HG03575 (cell line): ENCODE results near the gene STAC2.

ENCODE experiments used
- ATAC-seq: cut with Tn5 transposase; IDR thresholded peaks from one replicate; pipeline ENCODE4 v1.9.1; 2021; ENCODE audit not compliant: unreplicated experiment, insufficient number of reproducible peaks, low FRiP score; ENCODE audit errors: extremely low read depth

STAC2 gene

GRCh38 chr17:39194089-39194984 lies 31.4 kb downstream of the STAC2 start:
- ATAC-seq: no peak

- ATAC-seq: no peak
These were observed 32.4 kb downstream of the STAC2 start for GRCh38 chr17:39193346-39193745.

GRCh38 chr17:39192901-39193300 lies 32.8 kb downstream of the STAC2 start:
- ATAC-seq: no peak

GRCh38 chr17:39191750-39192510 lies 33.8 kb downstream of the STAC2 start:
- no peak for ATAC-seq

GRCh38 chr17:39187152-39187830 lies 38.5 kb downstream of the STAC2 start:
- no peak for ATAC-seq

GRCh38 chr17:39186481-39187002 lies 39.2 kb downstream of the STAC2 start:
- ATAC-seq: no peak

GRCh38 chr17:39183720-39184119 lies 42.0 kb downstream of the STAC2 start:
- ATAC-seq: no peak

GRCh38 chr17:39183045-39183444 lies 42.7 kb downstream of the STAC2 start:
- ATAC-seq: no peak

GRCh38 chr17:39181303-39181702 lies 44.4 kb downstream of the STAC2 start:
- no peak for ATAC-seq

GRCh38 chr17:39178536-39178935 lies 47.2 kb downstream of the STAC2 start:
- no peak for ATAC-seq

- ATAC-seq: no peak
These were observed 48.5 kb downstream of the STAC2 start for GRCh38 chr17:39177256-39177655.

GRCh38 chr17:39175695-39176093 lies 50.1 kb downstream of the STAC2 start:
- no peak for ATAC-seq

- ATAC-seq: no peak
These were observed 50.6 kb downstream of the STAC2 start for GRCh38 chr17:39174920-39175694.

GRCh38 chr17:39173526-39174274 lies 52.0 kb downstream of the STAC2 start:
- no peak for ATAC-seq

- ATAC-seq: no peak
These were observed 52.7 kb downstream of the STAC2 start for GRCh38 chr17:39173080-39173479.

GRCh38 chr17:39171933-39172332 lies 53.8 kb downstream of the STAC2 start:
- no peak for ATAC-seq

GRCh38 chr17:39170558-39170957 lies 55.2 kb downstream of the STAC2 start:
- no peak for ATAC-seq

GRCh38 chr17:39170109-39170508 lies 55.6 kb downstream of the STAC2 start:
- no peak for ATAC-seq
